HepG2 (cell line): ENCODE data around the gene DNMT1. TPM values are rescaled to one million over a fixed set of nuclear protein-coding genes. Genes with fewer than 3 reads are reported as not detected.

Source experiments
- BCLAF1 ChIP-seq: fragments of 450-650 bp; IDR thresholded peaks from 2 replicates; pipeline ENCODE4 v1.6.1; 2017; ENCODE audit warnings: mild to moderate bottlenecking
- ELF1 ChIP-seq: sonication (generic); formaldehyde crosslinking; IDR thresholded peaks from 2 replicates; pipeline ENCODE4 v1.4.0; 2020; ENCODE audit warnings: missing genetic modification reagents
- ETV6 ChIP-seq: sonication (generic); formaldehyde crosslinking; conservative IDR thresholded peaks from 2 replicates; pipeline ENCODE4 v1.4.0; 2020; ENCODE audit warnings: missing genetic modification reagents
- GATAD1 ChIP-seq: IDR thresholded peaks from 2 replicates; pipeline ENCODE4 v1.6.1; 2016; ENCODE audit warnings: missing genetic modification reagents, missing compliant biosample characterization
- HNRNPL ChIP-seq: fragments of 200-400 bp; formaldehyde crosslinking; IDR thresholded peaks from 2 replicates; pipeline ENCODE4 v1.6.1; 2017; ENCODE audit warnings: mild to moderate bottlenecking, low read depth, low read length
- IKZF5 ChIP-seq: IDR thresholded peaks from 2 replicates; pipeline ENCODE4 v1.6.1; 2018; ENCODE audit warnings: missing genetic modification reagents, mild to moderate bottlenecking, missing compliant biosample characterization
- KDM2A ChIP-seq: sonication (generic); formaldehyde crosslinking; IDR thresholded peaks from 2 replicates; pipeline ENCODE4 v1.4.0; 2020; ENCODE audit warnings: low read depth, missing genetic modification reagents, borderline replicate concordance
- MLLT10 ChIP-seq: sonication (generic); formaldehyde crosslinking; IDR thresholded peaks from 2 replicates; pipeline ENCODE4 v1.4.0; 2020; ENCODE audit warnings: missing genetic modification reagents
- NPAS2 ChIP-seq: sonication (generic); formaldehyde crosslinking; IDR thresholded peaks from 2 replicates; pipeline ENCODE4 v1.8.0; 2022; ENCODE audit warnings: mild to moderate bottlenecking, missing genetic modification reagents, borderline replicate concordance
- PCBP1 ChIP-seq: fragments of 200-400 bp; formaldehyde crosslinking; IDR thresholded peaks from 2 replicates; pipeline ENCODE4 v1.6.1; 2017; ENCODE audit warnings: mild to moderate bottlenecking, low read depth, low read length, borderline replicate concordance
- SMAD9 ChIP-seq: sonication (generic); formaldehyde crosslinking; IDR thresholded peaks from 2 replicates; pipeline ENCODE4 v1.5.1; 2020; ENCODE audit warnings: mild to moderate bottlenecking, missing genetic modification reagents
- SMYD3 ChIP-seq: sonication (generic); formaldehyde crosslinking; IDR thresholded peaks from 2 replicates; pipeline ENCODE4 v1.8.1; 2023; ENCODE audit warnings: mild to moderate bottlenecking, missing genetic modification reagents
- SNAPC2 ChIP-seq: sonication (generic); formaldehyde crosslinking; IDR thresholded peaks from 2 replicates; pipeline ENCODE4 v1.8.1; 2022; ENCODE audit warnings: mild to moderate bottlenecking, missing genetic modification reagents
- TFDP2 ChIP-seq: sonication (generic); formaldehyde crosslinking; IDR thresholded peaks from 2 replicates; pipeline ENCODE4 v1.4.0; 2020; ENCODE audit warnings: missing genetic modification reagents
- ZBTB8A ChIP-seq: sonication (generic); formaldehyde crosslinking; IDR thresholded peaks from 2 replicates; pipeline ENCODE4 v1.4.0; 2020; ENCODE audit warnings: mild to moderate bottlenecking, low read depth, missing genetic modification reagents, borderline replicate concordance
- ZFP90 ChIP-seq: sonication (generic); formaldehyde crosslinking; IDR thresholded peaks from 2 replicates; pipeline ENCODE4 v1.8.0; 2022; ENCODE audit warnings: missing genetic modification reagents, mild to moderate bottlenecking, inconsistent platforms, borderline replicate concordance
- ZGPAT ChIP-seq: IDR thresholded peaks from 2 replicates; pipeline ENCODE4 v1.6.1; 2016; ENCODE audit warnings: mild to moderate bottlenecking
- ZMAT3 ChIP-seq: sonication (generic); formaldehyde crosslinking; conservative IDR thresholded peaks from 2 replicates; pipeline ENCODE4 v1.7.0; 2021; ENCODE audit warnings: missing genetic modification reagents
- ZNF292 ChIP-seq: sonication (generic); formaldehyde crosslinking; IDR thresholded peaks from 2 replicates; pipeline ENCODE4 v1.8.1; 2022; ENCODE audit warnings: mild to moderate bottlenecking, low read depth, missing genetic modification reagents, borderline replicate concordance
- ZNF317 ChIP-seq: sonication (generic); formaldehyde crosslinking; IDR thresholded peaks from 2 replicates; pipeline ENCODE4 v1.5.0; 2020; ENCODE audit warnings: mild to moderate bottlenecking, missing genetic modification reagents
- ZNF34 ChIP-seq: sonication (generic); formaldehyde crosslinking; IDR thresholded peaks from 2 replicates; pipeline ENCODE4 v1.4.0; 2020; ENCODE audit warnings: mild to moderate bottlenecking, missing genetic modification reagents, borderline replicate concordance
- ZNF580 ChIP-seq: IDR thresholded peaks from 2 replicates; pipeline ENCODE4 v1.6.1; 2016; ENCODE audit warnings: low read depth, borderline replicate concordance
- polyA plus RNA-seq, 8 experiments: library from polyadenylated mRNA; depleted of rRNA in 3 of 8; stranded (reverse) in 7 of 8; unstranded in 1 of 8; fragments of >200 nt; fragmentation: Illumina TruSeq in 4 of 8; extraction: Trizol in 4 of 8; gene quantifications; 2 replicates each; pipeline versions ENCODE4 v1.2.1 to v1.2.3, GENCODE V29; 2011 to 2016; ENCODE audit warnings: low read depth in 4 of 8, missing spikeins in 1 of 8, mixed read lengths in 1 of 8; ENCODE audit not compliant: insufficient read depth in 1 of 8
- total RNA-seq, 5 experiments: library from RNA; depleted of rRNA; stranded (reverse); fragments of >200 nt; fragmentation: Illumina TruSeq; extraction: Trizol; gene quantifications; 2 replicates each; pipeline ENCODE4 v1.2.3, GENCODE V29; 2016; ENCODE audit warnings: low read depth in 1 of 5

Gene DNMT1
- total and polyA plus RNA-seq, 2 of the 13 experiments (the other 11 are each of a cell fraction or from before 2014, with no cell fraction given), result 31.2 to 91.1 TPM

GRCh38 chr19:10115392-10116084 is 79.2 kb downstream of the DNMT1 start (continued):
- TF ChIP-seq IKZF5, result no peak
- 0 out of 2 replicates have a peak, but pooled peaks have one; percentile 59 for TF ChIP-seq PCBP1
- TF ChIP-seq ZNF292, result no peak
- no peak for TF ChIP-seq ZNF317 (CRISPR knock-in tag)
- no peak for TF ChIP-seq ZNF580 (CRISPR knock-in tag)
- peak; percentile 49; the same call in 1 of the 2 replicates for TF ChIP-seq KDM2A
- TF ChIP-seq TFDP2 (CRISPR knock-in tag), result no peak
- TF ChIP-seq SMAD9 (CRISPR knock-in tag), result no peak
- TF ChIP-seq ZMAT3, result no peak
- no peak for TF ChIP-seq SMYD3 (CRISPR knock-in tag)
- TF ChIP-seq ETV6 (CRISPR knock-in tag), result no peak
- no peak for TF ChIP-seq BCLAF1
- TF ChIP-seq ZNF34 (CRISPR knock-in tag), result no peak
- no peak for TF ChIP-seq GATAD1 (CRISPR knock-in tag)
- TF ChIP-seq HNRNPL, result 0 out of 2 replicates have a peak, but pooled peaks have one; percentile 37
- no peak for TF ChIP-seq SNAPC2
- TF ChIP-seq ELF1, result no peak
- TF ChIP-seq ZFP90, result no peak
- TF ChIP-seq MLLT10 (CRISPR knock-in tag), result no peak
- TF ChIP-seq ZBTB8A, result no peak
- TF ChIP-seq NPAS2, result no peak
- no peak for TF ChIP-seq ZGPAT (CRISPR knock-in tag)
